WERI-Rb-1 (cell line): ENCODE results near the gene SCARF2.
"Not testable (repeated sequence)": the region's sequence is repeated elsewhere in the genome, so short reads cannot be mapped to it uniquely, and the experiment has no call there.

Source experiments
- DNase-seq: peaks from one replicate; pipeline ENCODE4 v3.0.0-alpha.2; 2020
- H3K27ac ChIP-seq: fragments of 250-450 bp; sonication (Bioruptor Pico); 2 replicates; pipeline ENCODE4 v1.5.1; 2020; ENCODE audit warnings: mild to moderate bottlenecking, moderate library complexity
- H3K27me3 ChIP-seq: fragments of 250-450 bp; sonication (Bioruptor Pico); 2 replicates; pipeline ENCODE4 v1.5.1; 2021; ENCODE audit warnings: mild to moderate bottlenecking, low read depth, moderate library complexity; ENCODE audit not compliant: insufficient read depth, severe bottlenecking
- H3K36me3 ChIP-seq: fragments of 250-450 bp; sonication (Bioruptor Pico); 2 replicates; pipeline ENCODE4 v1.5.1; 2020; ENCODE audit warnings: mild to moderate bottlenecking, moderate library complexity
- H3K4me3 ChIP-seq: 2 replicates; pipeline ENCODE4 v1.5.1; 2011; ENCODE audit warnings: low read depth, mild to moderate bottlenecking, control low read depth, low read length
- H3K9me3 ChIP-seq: fragments of 250-450 bp; sonication (Bioruptor Pico); 2 replicates; pipeline ENCODE4 v1.5.1; 2021; ENCODE audit warnings: mild to moderate bottlenecking, moderate library complexity; ENCODE audit not compliant: severe bottlenecking
- CTCF ChIP-seq: IDR thresholded peaks from 2 replicates; pipeline ENCODE4 v1.5.1; 2011; ENCODE audit warnings: low read depth, mild to moderate bottlenecking, control low read depth, inconsistent platforms, low read length

The SCARF2 gene

GRCh38 chr22:20395907-20396287 lies 41.7 kb downstream of the SCARF2 start:
- no peak for TF ChIP-seq CTCF
- H3K4me3 ChIP-seq, result no peak overlapping the region
- H3K9me3 ChIP-seq, result no peaks in the 10 kb centered on the region
- DNase-seq, result no peak
- no peak overlapping the region for H3K27ac ChIP-seq
- H3K36me3 ChIP-seq, result peaks cover 11% of the 10 kb centered on the region
- no peaks in the 10 kb centered on the region for H3K27me3 ChIP-seq

DNA sequence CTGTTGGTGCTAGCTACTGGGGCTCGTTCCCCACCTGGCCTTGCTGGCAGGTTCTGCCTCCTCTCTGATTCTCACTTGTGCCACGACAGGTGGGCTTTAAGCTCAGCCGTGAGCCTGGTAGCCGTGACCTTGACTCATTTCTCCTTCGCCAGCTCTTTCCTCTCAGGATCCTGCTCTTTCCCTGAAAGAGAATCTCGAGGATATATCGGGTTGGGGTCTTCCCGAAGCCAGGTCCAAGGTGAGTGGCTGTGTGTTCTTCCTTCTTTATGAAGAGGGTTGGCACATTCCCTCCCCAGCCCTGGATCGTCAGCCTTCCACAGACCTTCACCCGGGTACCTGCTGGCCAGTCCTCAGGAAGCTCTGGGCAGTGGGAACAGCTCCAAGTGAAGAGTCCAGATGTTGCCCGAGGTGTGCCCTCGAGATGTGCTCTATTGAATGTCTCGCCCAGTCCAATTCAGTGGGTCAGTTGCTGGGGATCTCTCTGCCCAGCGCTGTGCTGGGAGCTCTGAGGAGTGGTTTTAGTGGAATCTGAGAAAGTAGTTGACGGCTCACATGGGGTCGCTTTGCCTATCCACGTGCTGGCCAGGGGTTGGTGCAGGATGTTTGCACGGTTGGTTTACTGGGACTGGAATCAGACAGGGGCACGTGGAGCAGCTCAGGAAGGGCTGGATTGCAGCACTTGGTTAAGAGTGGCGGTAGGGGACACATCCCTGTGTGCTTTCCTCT lies 42.3 kb downstream of the SCARF2 start:
- no peak for DNase-seq
- no peak for TF ChIP-seq CTCF
- no peaks in the 10 kb centered on the region for H3K9me3 ChIP-seq
- H3K27me3 ChIP-seq, result no peaks in the 10 kb centered on the region
- H3K27ac ChIP-seq, result no peak overlapping the region
- H3K4me3 ChIP-seq, result no peak overlapping the region
- peaks cover 5% of the 10 kb centered on the region for H3K36me3 ChIP-seq

DNA sequence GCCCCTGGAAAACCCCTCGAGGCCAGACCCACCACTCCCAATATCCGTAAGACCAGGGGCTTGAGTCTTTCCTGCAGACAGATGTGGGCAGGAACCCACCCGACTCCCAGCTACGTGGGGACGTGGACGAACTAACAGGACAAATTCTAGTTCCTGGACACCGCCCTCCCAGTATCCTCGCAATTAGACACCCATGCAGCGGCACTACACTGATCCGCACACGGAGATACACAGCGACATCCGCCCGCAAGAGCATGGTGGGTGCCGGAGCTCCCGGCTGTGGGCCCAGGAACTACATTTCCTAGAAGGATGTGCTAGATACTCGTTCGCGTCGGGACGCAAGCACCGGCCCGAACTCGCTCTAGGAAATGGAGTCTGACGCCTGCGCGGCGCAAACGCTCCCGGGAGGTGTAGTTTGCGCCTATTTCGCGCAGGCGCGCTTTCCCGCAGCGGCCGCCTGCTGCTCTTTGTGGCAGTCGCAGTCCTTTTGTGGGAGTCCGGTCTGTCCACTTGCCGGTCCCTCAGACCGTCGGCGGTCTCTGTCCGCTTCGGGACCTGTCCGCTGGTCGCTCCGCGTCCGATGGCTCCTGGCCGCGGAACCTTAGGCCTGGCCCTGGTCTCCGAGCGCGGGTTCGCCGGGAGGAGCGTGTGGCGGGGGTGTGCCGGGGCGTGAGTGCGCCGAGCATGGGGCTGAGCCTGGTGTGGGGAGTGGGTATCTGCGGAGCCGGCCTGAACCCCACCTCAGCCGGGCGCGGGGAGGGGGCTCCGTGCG lies 43.7 kb downstream of the SCARF2 start, which contains the start of gene ZNF74:
TSS of gene ZNF74 (plus strand) at position 447 of the 772 bp plus-strand sequence. CDS start 478 bp downstream, outside the sequence.
- peaks cover 3% of the 10 kb centered on the region for H3K9me3 ChIP-seq
- no peak for TF ChIP-seq CTCF
- peaks cover 3% of the 10 kb centered on the region for H3K36me3 ChIP-seq
- peak; percentile 93 for DNase-seq
- peak within 1 kb of the TSS; percentile 93 for H3K27ac ChIP-seq
- no peaks in the 10 kb centered on the region for H3K27me3 ChIP-seq
- H3K4me3 ChIP-seq, result peak within 1 kb of the TSS; percentile 75

DNA sequence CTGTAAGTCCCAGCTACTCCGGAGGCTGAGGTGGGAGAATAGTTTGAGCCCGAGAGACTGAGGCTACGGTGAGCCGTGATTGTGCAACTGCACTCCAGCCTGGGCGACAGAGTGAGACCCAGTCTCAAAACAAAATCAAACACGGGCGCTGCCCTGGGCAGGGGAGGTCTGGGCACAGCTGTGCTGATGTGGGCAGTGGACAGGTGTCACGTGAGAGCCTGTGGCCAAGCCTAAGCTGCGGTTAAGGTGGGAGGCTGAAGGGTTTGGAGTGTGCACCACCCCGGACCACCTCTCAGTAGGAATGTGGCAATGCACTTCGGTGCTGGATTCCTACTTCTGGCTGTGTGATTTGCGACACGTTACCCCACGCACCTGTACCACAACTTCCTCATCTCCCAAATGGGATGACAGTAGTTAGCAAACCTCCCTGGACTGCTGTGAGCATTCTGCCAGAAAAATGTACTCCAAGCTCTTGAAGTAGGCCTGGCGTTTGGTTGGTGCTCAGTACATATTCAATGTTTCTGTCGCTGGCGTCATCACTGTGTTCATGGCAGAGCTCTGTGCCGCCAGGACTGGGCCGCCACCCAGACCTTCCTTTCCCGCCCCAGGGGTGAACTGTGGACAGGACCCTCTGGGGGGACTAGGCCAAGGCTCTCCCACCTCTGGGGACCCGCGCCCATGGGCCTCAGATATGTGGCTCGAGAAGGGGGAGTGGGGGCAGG lies 44.5 kb downstream of the SCARF2 start:
- H3K27me3 ChIP-seq, result no peaks in the 10 kb centered on the region
- TF ChIP-seq CTCF, result no peak
- H3K36me3 ChIP-seq, result peaks cover 3% of the 10 kb centered on the region
- DNase-seq, result no peak
- H3K4me3 ChIP-seq, result peak overlapping the region; percentile 75
- H3K27ac ChIP-seq, result peak overlapping the region; percentile 93
- H3K9me3 ChIP-seq, result peaks cover 3% of the 10 kb centered on the region

DNA sequence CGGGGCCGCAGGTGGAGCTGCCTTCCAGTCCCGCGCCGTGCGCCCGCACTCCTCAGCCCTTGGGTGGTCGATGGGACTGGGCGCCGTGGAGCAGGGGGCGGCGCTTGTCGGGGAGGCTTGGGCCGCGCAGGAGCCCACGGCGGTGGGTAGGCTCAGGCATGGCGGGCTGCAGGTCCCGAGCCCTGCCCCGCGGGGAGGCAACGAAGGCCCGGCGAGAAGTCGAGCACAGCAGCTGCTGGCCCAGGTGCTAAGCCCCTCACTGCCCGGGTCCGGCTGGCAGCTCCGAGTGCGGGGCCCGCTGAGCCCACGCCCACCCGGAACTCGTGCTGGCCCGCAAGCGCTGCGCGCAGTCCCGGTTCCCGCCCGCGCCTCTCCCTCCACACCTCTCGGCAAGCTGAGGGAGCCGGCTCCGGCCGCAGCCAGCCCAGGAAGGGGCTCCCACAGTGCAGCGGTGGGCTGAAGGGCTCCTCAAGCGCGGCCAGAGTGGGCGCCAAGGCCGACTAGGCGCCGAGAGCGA lies 45.2 kb downstream of the SCARF2 start:
- H3K36me3 ChIP-seq, DNase-seq, H3K9me3 ChIP-seq, H3K27ac ChIP-seq, H3K4me3 ChIP-seq, H3K27me3 ChIP-seq: not testable (repeated sequence)

DNA sequence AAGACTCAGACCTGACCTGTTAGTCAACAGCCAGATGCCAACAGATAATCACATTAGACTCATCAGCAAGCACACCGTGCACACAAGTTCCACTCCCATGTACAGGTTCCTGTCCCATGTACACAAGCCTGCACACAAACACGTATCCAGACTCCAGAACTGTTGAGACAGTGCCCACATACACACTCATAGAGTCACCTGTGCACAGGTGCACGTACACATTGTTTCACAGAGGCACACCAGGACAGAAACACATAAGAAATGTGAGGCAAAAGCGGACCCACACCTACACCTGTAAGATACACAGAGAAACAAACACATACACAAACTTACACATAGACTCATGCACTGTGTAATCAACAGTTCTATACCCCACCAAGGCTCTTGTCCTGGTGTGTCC lies 46.4 kb downstream of the SCARF2 start:
- Histone ChIP-seq H3K27me3 (no peaks in the 10 kb centered on the region), H3K27ac (no peak overlapping the region), H3K36me3 (peaks cover 3% of the 10 kb centered on the region), H3K9me3 (peaks cover 3% of the 10 kb centered on the region), H3K4me3 (no peak overlapping the region)
- TF ChIP-seq CTCF, result no peak
- no peak for DNase-seq
